Measurements from ENCODE around the gene ZNF845.
"Not testable (repeated sequence)": the region's sequence is repeated elsewhere in the genome, so short reads cannot be mapped to it uniquely, and the experiment has no call there.

DNA sequence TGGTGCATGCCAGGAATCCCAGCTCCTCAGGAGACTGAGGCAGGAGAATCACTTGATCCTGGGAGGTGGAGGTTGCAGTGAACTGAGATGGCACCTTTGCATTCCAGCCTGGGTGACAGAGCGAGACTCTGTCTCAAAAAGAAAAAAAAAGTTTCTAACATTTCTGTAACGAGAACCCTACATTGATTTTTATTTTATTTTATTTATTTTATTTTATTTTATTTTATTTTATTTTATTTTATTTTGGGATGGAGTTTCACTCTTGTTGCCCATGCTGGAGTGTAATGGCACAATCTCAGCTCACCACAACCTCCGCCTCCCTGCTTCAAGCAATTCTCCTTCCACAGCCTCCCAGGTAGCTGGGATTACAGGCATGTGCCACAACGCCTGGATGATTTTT lies 10.9 kb downstream of the ZNF845 start:
- not testable (repeated sequence) for TF ChIP-seq POLR2AphosphoS5 (IDR thresholded peaks at IDR 0.05; ENCODE audit: insufficient read depth, low read depth, low read length); EZH2 (IDR thresholded peaks at IDR 0.05; ENCODE audit: borderline replicate concordance, low read depth, low read length, severe bottlenecking); POLR2A (IDR thresholded peaks at IDR 0.05; ENCODE audit: low read depth, low read length); FOS (IDR thresholded peaks at IDR 0.05; ENCODE audit: borderline replicate concordance, insufficient read depth, low read length); JUN (IDR thresholded peaks at IDR 0.05; ENCODE audit: borderline replicate concordance, insufficient read depth, insufficient read length, low read depth); MYC (IDR thresholded peaks at IDR 0.05; ENCODE audit: low read depth, low read length)
- TF ChIP-seq, protein P1, sequence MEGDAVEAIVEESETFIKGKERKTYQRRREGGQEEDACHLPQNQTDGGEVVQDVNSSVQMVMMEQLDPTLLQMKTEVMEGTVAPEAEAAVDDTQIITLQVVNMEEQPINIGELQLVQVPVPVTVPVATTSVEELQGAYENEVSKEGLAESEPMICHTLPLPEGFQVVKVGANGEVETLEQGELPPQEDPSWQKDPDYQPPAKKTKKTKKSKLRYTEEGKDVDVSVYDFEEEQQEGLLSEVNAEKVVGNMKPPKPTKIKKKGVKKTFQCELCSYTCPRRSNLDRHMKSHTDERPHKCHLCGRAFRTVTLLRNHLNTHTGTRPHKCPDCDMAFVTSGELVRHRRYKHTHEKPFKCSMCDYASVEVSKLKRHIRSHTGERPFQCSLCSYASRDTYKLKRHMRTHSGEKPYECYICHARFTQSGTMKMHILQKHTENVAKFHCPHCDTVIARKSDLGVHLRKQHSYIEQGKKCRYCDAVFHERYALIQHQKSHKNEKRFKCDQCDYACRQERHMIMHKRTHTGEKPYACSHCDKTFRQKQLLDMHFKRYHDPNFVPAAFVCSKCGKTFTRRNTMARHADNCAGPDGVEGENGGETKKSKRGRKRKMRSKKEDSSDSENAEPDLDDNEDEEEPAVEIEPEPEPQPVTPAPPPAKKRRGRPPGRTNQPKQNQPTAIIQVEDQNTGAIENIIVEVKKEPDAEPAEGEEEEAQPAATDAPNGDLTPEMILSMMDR (IDR thresholded peaks at IDR 0.05; ENCODE audit: extremely low read depth in 1 of 2, insufficient read depth in 1 of 2, low read depth in 1 of 2, low read length in 2 of 2) = not testable (repeated sequence)
- TF ChIP-seq, protein P2, sequence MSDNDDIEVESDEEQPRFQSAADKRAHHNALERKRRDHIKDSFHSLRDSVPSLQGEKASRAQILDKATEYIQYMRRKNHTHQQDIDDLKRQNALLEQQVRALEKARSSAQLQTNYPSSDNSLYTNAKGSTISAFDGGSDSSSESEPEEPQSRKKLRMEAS (IDR thresholded peaks at IDR 0.05; ENCODE audit: insufficient read depth, insufficient read length) = not testable (repeated sequence)

All from endothelial cell of umbilical vein (primary cell).